ENCODE data around the gene ABL2. TPM values are rescaled to one million over a fixed set of nuclear protein-coding genes. Genes with fewer than 3 reads are reported as not detected.

ABL2 gene
- total and polyA plus RNA-seq, 9 of the 15 experiments (the other 6 are each of a cell fraction or from before 2014, with no cell fraction given): 1.4 to 15.0 (median 8.6) TPM

GRCh38 chr1:179144626-179145025, 84.9 kb downstream of the ABL2 start:
- Histone ChIP-seq H3K79me2 (ENCODE audit: control insufficient read depth, insufficient read depth, low read length) (peaks cover 7% of the 10 kb centered on the region; the same call in 1 of the 3 replicates), H3K9me3 (replicated peaks; ENCODE audit: control insufficient read depth, insufficient read depth, low read depth, low read length) (no peaks in the 10 kb centered on the region), H3K27ac (ENCODE audit: extremely low read depth, low read depth, low read length) (no peak overlapping the region), H3K36me3 (ENCODE audit: control insufficient read depth, insufficient read depth, low read length) (no peaks in the 10 kb centered on the region), H2AFZ (ENCODE audit: low read depth, low read length) (no peak overlapping the region), H3K4me3 (no peak overlapping the region), H3K4me1 (replicated peaks in 1 of 2; ENCODE audit: control insufficient read depth in 2 of 2, insufficient read depth in 2 of 2, low read length in 2 of 2) (peaks cover 0 to 12% of the 10 kb centered on the region in 2 experiments; a peak in 2 of 5 replicates), H3K9me1 (ENCODE audit: control insufficient read depth, insufficient read depth, low read length) (no peaks in the 10 kb centered on the region), H3K9ac (ENCODE audit: insufficient read depth in 1 of 2, low read depth in 2 of 2, low read length in 2 of 2) (no peak overlapping the region), H3K27me3 (ENCODE audit: control insufficient read depth in 2 of 2, insufficient read depth in 2 of 2, low read length in 2 of 2) (no peaks in the 10 kb centered on the region), H4K20me1 (replicated peaks; ENCODE audit: control insufficient read depth, insufficient read depth, low read length) (no peaks in the 10 kb centered on the region), H3K4me2 (ENCODE audit: insufficient read depth, low read length) (no peak overlapping the region)
- WGBS (ENCODE audit: insufficient coverage, low coverage, missing lambda C conversion rate): 91% methylated on average over 1 of the region's 1 CpG
- FAIRE-seq: no peak
- BruUV-seq (replicated peaks): no TSS peak
- in situ Hi-C loops (cut with MboI) (no loop called here), intact Hi-C loops (cut with micrococcal nuclease) (no loop called here)
- CTCF ChIA-PET (ENCODE audit: low intra/inter-chr PET ratio): no interaction called here
- POLR2A ChIA-PET: no interaction called here
- no peak for ATAC-seq
- DNase-seq (ENCODE audit: extremely low read depth in 1 of 4, low spot score in 3 of 4): no peak
- TF ChIP-seq ZNF551 (CRISPR knock-in tag; IDR thresholded peaks at IDR 0.05): no peak
- no peak for TF ChIP-seq SP2 (IDR thresholded peaks at IDR 0.05; ENCODE audit: extremely low read depth, low read depth, low read length, poor library complexity, severe bottlenecking)
- TF ChIP-seq RFX7 (CRISPR knock-in tag; IDR thresholded peaks at IDR 0.05): no peak
- no peak for TF ChIP-seq ZNF282 (CRISPR knock-in tag; IDR thresholded peaks at IDR 0.05)
- TF ChIP-seq RNF219 (CRISPR knock-in tag; IDR thresholded peaks at IDR 0.05): no peak
